ENCODE results near the gene CDK6.

- TF ChIP-seq CTCF (IDR thresholded peaks at IDR 0.05; ENCODE audit: low read depth, low read length) (no peak), MAX (IDR thresholded peaks at IDR 0.05; ENCODE audit: low read depth, low read length) (no peak)
Measured at GRCh38 chr7:92838934-92839333, 2.6 kb upstream of the CDK6 start.

Measured in NB4 (cell line).